Karpas-422 (cell line): ENCODE data around the gene GPR62. TPM values are rescaled to one million over a fixed set of nuclear protein-coding genes. Genes with fewer than 3 reads are reported as not detected.

Experiments
- DNase-seq: peaks from one replicate; pipeline ENCODE4 v3.0.0-alpha.2; 2015
- H2AFZ ChIP-seq: fragments of 200-600 bp; sonication (generic); 2 replicates; pipeline ENCODE4 v1.6.1; 2014; ENCODE audit warnings: antibody characterized with exemption, low read length, mixed read lengths
- H3K27ac ChIP-seq: fragments of 200-600 bp; sonication (generic); 2 replicates; pipeline ENCODE4 v1.5.1; 2014; ENCODE audit warnings: mild to moderate bottlenecking, low read length, moderate library complexity
- H3K27me3 ChIP-seq: fragments of 200-600 bp; sonication (generic); 2 replicates; pipeline ENCODE4 v1.6.1; 2014; ENCODE audit warnings: low read length, mixed read lengths
- H3K36me3 ChIP-seq: fragments of 200-600 bp; sonication (generic); 2 replicates; pipeline ENCODE4 v1.6.1; 2014; ENCODE audit warnings: low read length, mixed read lengths; ENCODE audit not compliant: insufficient read depth
- H3K4me1 ChIP-seq: fragments of 200-600 bp; sonication (generic); 2 replicates; pipeline ENCODE4 v1.6.1; 2014; ENCODE audit warnings: mild to moderate bottlenecking, low read length, mixed read lengths
- H3K4me2 ChIP-seq: fragments of 200-600 bp; sonication (generic); 2 replicates; pipeline ENCODE4 v1.6.1; 2014; ENCODE audit warnings: low read length, low read depth, mild to moderate bottlenecking; ENCODE audit not compliant: poor library complexity, severe bottlenecking
- H3K4me3 ChIP-seq: fragments of 200-600 bp; sonication (generic); 2 replicates; pipeline ENCODE4 v1.5.1; 2014; ENCODE audit warnings: mild to moderate bottlenecking, antibody characterized with exemption, low read length, mixed read lengths
- H3K79me2 ChIP-seq: fragments of 200-600 bp; sonication (generic); 2 replicates; pipeline ENCODE4 v1.6.1; 2014; ENCODE audit warnings: mild to moderate bottlenecking, low read length, mixed read lengths
- H3K9ac ChIP-seq: fragments of 200-600 bp; sonication (generic); 2 replicates; pipeline ENCODE4 v1.6.0; 2014; ENCODE audit warnings: low read length
- H3K9me2 ChIP-seq: fragments of 200-600 bp; sonication (generic), shearing (Covaris generic); replicated peaks from 2 replicates; pipeline ENCODE4 v1.6.0; 2014; ENCODE audit warnings: mild to moderate bottlenecking, low read length, moderate library complexity; ENCODE audit not compliant: insufficient read depth
- H3K9me3 ChIP-seq: fragments of 300-700, 200-600 bp; sonication (generic); 2 replicates; pipeline ENCODE4 v1.6.1; 2014; ENCODE audit warnings: low read length, mixed read lengths
- H4K20me1 ChIP-seq: fragments of 200-600 bp; sonication (generic); 2 replicates; pipeline ENCODE4 v1.6.1; 2014; ENCODE audit warnings: mild to moderate bottlenecking, antibody characterized with exemption, low read length, low read depth; ENCODE audit not compliant: insufficient read depth
- total RNA-seq: library from RNA; depleted of rRNA; stranded (reverse); fragments of >200 nt; shearing (Covaris generic); gene quantifications from 2 replicates; pipeline ENCODE4 v1.2.3, GENCODE V29; 2014; ENCODE audit warnings: low replicate concordance

The GPR62 gene
- total RNA-seq, 1 experiment from 2014 or later: not detected

GRCh38 chr3:51977446-51978142 lies 22.4 kb downstream of the GPR62 start:
- Histone ChIP-seq H2AFZ (no peak overlapping the region), H3K4me1 (peaks cover 34% of the 10 kb centered on the region), H3K9ac (no peak overlapping the region), H3K36me3 (no peaks in the 10 kb centered on the region), H3K27ac (peak overlapping the region; percentile 27; the same call in 1 of the 2 replicates), H3K9me2 (no peaks in the 10 kb centered on the region), H3K79me2 (peaks cover 55% of the 10 kb centered on the region), H3K4me2 (no peak overlapping the region), H3K4me3 (no peak overlapping the region), H3K9me3 (no peaks in the 10 kb centered on the region), H3K27me3 (no peaks in the 10 kb centered on the region), H4K20me1 (no peaks in the 10 kb centered on the region)
- no peak for DNase-seq

DNA sequence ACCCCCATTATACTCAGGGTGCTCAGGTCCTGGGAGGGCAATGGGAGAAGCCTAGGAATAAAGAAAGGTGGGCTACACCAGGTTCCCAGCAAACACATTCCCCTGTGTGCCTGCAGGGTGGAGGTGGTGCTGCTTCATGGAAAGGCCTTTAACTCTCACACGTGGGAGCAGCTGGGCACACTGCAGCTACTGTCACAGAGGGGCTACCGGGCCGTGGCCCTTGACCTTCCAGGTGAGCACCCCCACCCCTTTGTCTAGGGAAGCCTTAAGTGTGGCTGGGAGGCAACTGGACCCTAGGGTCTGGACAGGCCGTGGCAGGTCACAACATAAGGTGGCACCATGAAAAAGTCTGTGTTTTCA lies 22.9 kb downstream of the GPR62 start:
- Histone ChIP-seq H3K4me1 (peaks cover 37% of the 10 kb centered on the region), H3K9me2 (no peaks in the 10 kb centered on the region), H3K9me3 (no peaks in the 10 kb centered on the region), H3K27ac (no peak overlapping the region), H3K36me3 (no peaks in the 10 kb centered on the region), H2AFZ (no peak overlapping the region), H3K9ac (no peak overlapping the region), H3K4me2 (no peak overlapping the region), H4K20me1 (no peaks in the 10 kb centered on the region), H3K4me3 (no peak overlapping the region), H3K79me2 (peaks cover 50% of the 10 kb centered on the region), H3K27me3 (no peaks in the 10 kb centered on the region)
- no peak for DNase-seq

GRCh38 chr3:51980253-51980652 lies 25.1 kb downstream of the GPR62 start:
- Histone ChIP-seq H3K79me2 (peaks cover 44% of the 10 kb centered on the region), H3K9ac (no peak overlapping the region)

DNA sequence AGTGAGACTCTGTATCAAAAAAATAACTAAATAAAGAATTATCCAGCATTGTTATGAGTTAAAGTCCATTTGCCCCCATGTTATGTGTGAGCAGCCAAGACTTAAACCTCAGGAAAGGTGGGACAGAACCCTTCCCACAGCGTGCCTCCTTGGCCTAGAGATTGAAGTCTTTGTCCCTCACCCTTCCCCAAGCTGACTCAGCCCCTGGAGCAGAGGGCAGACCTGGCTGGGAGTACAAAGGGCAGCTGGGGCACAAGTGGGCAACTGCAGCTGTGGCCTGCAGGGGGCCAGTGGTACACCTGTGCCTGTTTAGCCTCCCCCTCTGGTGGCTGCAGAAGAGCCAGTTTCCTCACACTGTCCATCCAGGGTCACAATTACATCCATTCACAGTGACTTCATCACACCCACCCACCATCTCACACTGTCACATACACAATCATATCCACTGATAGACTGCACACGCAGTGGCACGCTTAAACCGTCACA lies 27.2 kb downstream of the GPR62 start:
- Histone ChIP-seq H3K36me3 (no peaks in the 10 kb centered on the region), H3K27ac (peak overlapping the region; percentile 85), H2AFZ (peak overlapping the region; percentile 1; the same call in 1 of the 2 replicates), H4K20me1 (no peaks in the 10 kb centered on the region), H3K9me3 (no peaks in the 10 kb centered on the region), H3K79me2 (peaks cover 35% of the 10 kb centered on the region), H3K4me3 (peak overlapping the region; percentile 83), H3K4me2 (peak overlapping the region; percentile 92), H3K9ac (peak overlapping the region; percentile 82), H3K9me2 (no peaks in the 10 kb centered on the region), H3K27me3 (no peaks in the 10 kb centered on the region), H3K4me1 (peaks cover 35% of the 10 kb centered on the region)
- DNase-seq: peak; percentile 79

More at GRCh38 chr3:51980253-51980652, 25.1 kb downstream of the GPR62 start:
- H3K4me2 ChIP-seq: no peak overlapping the region
- H3K4me3 ChIP-seq: no peak overlapping the region
- H4K20me1 ChIP-seq: no peaks in the 10 kb centered on the region
- no peaks in the 10 kb centered on the region for H3K27me3 ChIP-seq
- no peaks in the 10 kb centered on the region for H3K36me3 ChIP-seq
- DNase-seq: no peak
- H3K4me1 ChIP-seq: peaks cover 47% of the 10 kb centered on the region
- H3K9me2 ChIP-seq: no peaks in the 10 kb centered on the region
- H2AFZ ChIP-seq: no peak overlapping the region
- no peaks in the 10 kb centered on the region for H3K9me3 ChIP-seq
- H3K27ac ChIP-seq: no peak overlapping the region

DNA sequence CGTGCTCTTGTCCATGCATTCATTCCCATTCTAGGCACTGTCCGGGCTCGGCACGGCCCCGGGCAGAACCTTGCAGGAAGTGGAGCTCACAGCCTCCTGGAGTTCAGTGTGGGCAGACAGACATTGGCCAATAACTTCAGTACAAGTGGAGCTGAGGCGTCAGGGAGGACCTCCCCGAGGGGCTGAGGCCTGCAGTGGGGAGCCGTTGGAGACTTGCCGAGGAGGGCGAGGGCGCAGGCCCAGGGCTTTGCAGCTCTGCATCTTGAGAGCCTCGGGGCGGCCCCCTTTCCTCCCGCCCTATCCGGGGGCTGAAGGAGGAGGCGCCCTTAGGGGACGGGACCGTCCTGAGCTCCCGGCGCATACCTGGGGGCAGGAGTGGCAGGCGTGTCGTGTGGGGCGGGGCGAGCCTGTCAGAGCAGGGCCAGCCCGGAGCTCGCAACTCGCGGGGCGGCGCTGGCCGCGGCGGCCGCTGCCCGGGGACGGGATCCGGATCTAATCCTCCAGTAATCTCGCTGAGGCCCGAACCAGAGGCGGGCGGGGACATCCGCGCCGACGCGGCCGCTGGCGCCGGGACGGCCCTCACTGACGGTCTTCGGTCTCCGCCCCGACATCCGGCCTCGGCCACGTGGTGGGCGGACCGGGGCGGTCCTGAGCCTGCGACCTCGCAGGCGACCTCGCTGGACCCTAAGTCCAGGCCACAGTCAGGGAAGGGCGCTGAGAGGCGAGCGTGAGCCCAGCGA lies 27.8 kb downstream of the GPR62 start, which contains the start of gene ACY1:
Gene ACY1 (plus strand): TSS at position 698 of the 740 bp plus-strand sequence. CDS start 530 bp downstream, outside the sequence.
- Histone ChIP-seq H3K27ac (peak within 1 kb of the TSS; percentile 85), H4K20me1 (no peaks in the 10 kb centered on the region), H3K79me2 (peaks cover 30% of the 10 kb centered on the region), H3K4me3 (peak within 1 kb of the TSS; percentile 83), H2AFZ (peak within 1 kb of the TSS; percentile 63; the same call in 1 of the 2 replicates), H3K9me2 (no peaks in the 10 kb centered on the region), H3K9me3 (no peaks in the 10 kb centered on the region), H3K4me2 (peak within 1 kb of the TSS; percentile 92), H3K4me1 (peaks cover 35% of the 10 kb centered on the region), H3K27me3 (no peaks in the 10 kb centered on the region), H3K9ac (peak within 1 kb of the TSS; percentile 82), H3K36me3 (no peaks in the 10 kb centered on the region)
- peak; percentile 93 for DNase-seq

- Histone ChIP-seq H3K4me1 (peaks cover 35% of the 10 kb centered on the region), H3K27ac (peak overlapping the region; percentile 85), H3K4me2 (peak overlapping the region; percentile 92), H3K36me3 (no peaks in the 10 kb centered on the region), H4K20me1 (no peaks in the 10 kb centered on the region), H3K9me3 (no peaks in the 10 kb centered on the region), H3K79me2 (peaks cover 30% of the 10 kb centered on the region), H3K9ac (peak overlapping the region; percentile 82), H3K27me3 (no peaks in the 10 kb centered on the region), H3K4me3 (peak overlapping the region; percentile 83), H3K9me2 (no peaks in the 10 kb centered on the region), H2AFZ (peak overlapping the region; percentile 63; the same call in 1 of the 2 replicates)
- no peak for DNase-seq
Measured at GRCh38 chr3:51983578-51984268, 28.5 kb downstream of the GPR62 start.

- Histone ChIP-seq H3K9me2 (no peaks in the 10 kb centered on the region), H3K9me3 (no peaks in the 10 kb centered on the region), H3K4me2 (peak overlapping the region; percentile 92), H3K27ac (peak overlapping the region; percentile 85), H3K4me1 (peaks cover 35% of the 10 kb centered on the region), H4K20me1 (no peaks in the 10 kb centered on the region), H3K79me2 (peaks cover 30% of the 10 kb centered on the region), H3K27me3 (no peaks in the 10 kb centered on the region), H3K9ac (peak overlapping the region; percentile 82), H2AFZ (no peak overlapping the region), H3K4me3 (peak overlapping the region; percentile 83), H3K36me3 (no peaks in the 10 kb centered on the region)
- DNase-seq: no peak
Measured at GRCh38 chr3:51984269-51984647, 29.1 kb downstream of the GPR62 start.

DNA sequence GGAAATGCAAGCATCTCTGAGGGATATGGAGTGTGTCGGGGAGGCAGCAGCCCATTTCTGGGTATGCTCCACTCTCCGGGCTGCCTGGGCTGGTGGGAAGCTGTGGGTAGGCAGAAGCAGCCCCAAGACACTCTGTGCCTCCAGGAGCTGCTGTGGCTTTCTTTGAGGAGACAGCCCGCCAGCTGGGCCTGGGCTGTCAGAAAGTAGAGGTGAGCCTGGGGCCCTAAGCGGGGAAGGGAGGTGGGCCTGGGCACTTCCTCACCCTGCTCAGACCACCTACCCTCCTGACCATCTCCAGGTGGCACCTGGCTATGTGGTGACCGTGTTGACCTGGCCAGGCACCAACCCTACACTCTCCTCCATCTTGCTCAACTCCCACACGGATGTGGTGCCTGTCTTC lies 29.9 kb downstream of the GPR62 start:
- H3K27ac ChIP-seq: no peak overlapping the region
- H3K9me3 ChIP-seq: no peaks in the 10 kb centered on the region
- H3K4me3 ChIP-seq: no peak overlapping the region

More for the DNA sequence above, 29.9 kb downstream of the GPR62 start:
- no peak for DNase-seq
- Histone ChIP-seq H3K9me2 (no peaks in the 10 kb centered on the region), H3K79me2 (peaks cover 30% of the 10 kb centered on the region), H3K9ac (peak overlapping the region; percentile 37), H4K20me1 (no peaks in the 10 kb centered on the region), H2AFZ (no peak overlapping the region), H3K4me2 (peak overlapping the region; percentile 22), H3K36me3 (no peaks in the 10 kb centered on the region), H3K27me3 (no peaks in the 10 kb centered on the region), H3K4me1 (peaks cover 35% of the 10 kb centered on the region)
